D341Med (cell line): ENCODE data around the gene PDE6C.
"Not testable (repeated sequence)": the region's sequence is repeated elsewhere in the genome, so short reads cannot be mapped to it uniquely, and the experiment has no call there.

Experiments used
- DNase-seq: peaks from one replicate; pipeline ENCODE4 v3.0.0; 2012; ENCODE audit warnings: low spot score

The PDE6C gene

GRCh38 chr10:93630625-93631557 is 18.6 kb downstream of the PDE6C start:
- DNase-seq: no peak

- no peak for DNase-seq
Observed at GRCh38 chr10:93639791-93640190, 27.5 kb downstream of the PDE6C start.

GRCh38 chr10:93652857-93653256 is 40.5 kb downstream of the PDE6C start:
- DNase-seq: no peak

GRCh38 chr10:93654201-93654600 is 41.9 kb downstream of the PDE6C start:
- DNase-seq: no peak

GRCh38 chr10:93656155-93656554 is 43.8 kb downstream of the PDE6C start:
- no peak for DNase-seq

- no peak for DNase-seq
Observed at GRCh38 chr10:93657757-93658156, 45.4 kb downstream of the PDE6C start.

- no peak for DNase-seq
Observed at GRCh38 chr10:93666030-93666429, 53.7 kb downstream of the PDE6C start.

GRCh38 chr10:93667795-93668194 is 55.5 kb downstream of the PDE6C start:
- no peak for DNase-seq

GRCh38 chr10:93670372-93670771 is 58.0 kb downstream of the PDE6C start:
- no peak for DNase-seq

GRCh38 chr10:93671042-93671441 is 58.7 kb downstream of the PDE6C start:
- no peak for DNase-seq

GRCh38 chr10:93672022-93672678 is 59.8 kb downstream of the PDE6C start:
- no peak for DNase-seq

GRCh38 chr10:93672890-93673289 is 60.6 kb downstream of the PDE6C start:
- no peak for DNase-seq

GRCh38 chr10:93673791-93674190 is 61.5 kb downstream of the PDE6C start:
- no peak for DNase-seq

GRCh38 chr10:93678386-93678785 is 66.0 kb downstream of the PDE6C start:
- no peak for DNase-seq

- no peak for DNase-seq
Observed at GRCh38 chr10:93678805-93679587, 66.7 kb downstream of the PDE6C start.

- DNase-seq: no peak
Observed at GRCh38 chr10:93680412-93681047, 68.2 kb downstream of the PDE6C start.

- no peak for DNase-seq
Observed at GRCh38 chr10:93687737-93688136, 75.4 kb downstream of the PDE6C start.

GRCh38 chr10:93695740-93696139 is 83.4 kb downstream of the PDE6C start:
- no peak for DNase-seq

GRCh38 chr10:93696582-93696981 is 84.2 kb downstream of the PDE6C start:
- DNase-seq: not testable (repeated sequence)

GRCh38 chr10:93697207-93697606 is 84.9 kb downstream of the PDE6C start:
- DNase-seq: no peak

- DNase-seq: no peak
Observed at GRCh38 chr10:93701866-93702209, 89.5 kb downstream of the PDE6C start.
